Neural crest cell (in vitro differentiated cells): ENCODE results near the gene BTBD9. TPM values are rescaled to one million over a fixed set of nuclear protein-coding genes. Genes with fewer than 3 reads are reported as not detected.

Experiments used
- DNase-seq: peaks from one replicate; pipeline ENCODE4 v3.0.0; 2021; ENCODE audit warnings: low read depth, mixed read lengths, low spot score
- H3K27ac Mint-ChIP-seq: one replicate; pipeline ENCODE4 v1.8.0; 2021; ENCODE audit warnings: mild to moderate bottlenecking, mixed read lengths; ENCODE audit not compliant: unreplicated experiment
- H3K27me3 Mint-ChIP-seq: 2 replicates; pipeline ENCODE4 v1.8.0; 2021; ENCODE audit warnings: low read depth, mild to moderate bottlenecking, mixed read lengths
- H3K36me3 Mint-ChIP-seq: 2 replicates; pipeline ENCODE4 v1.8.0; 2021; ENCODE audit warnings: low read depth, mild to moderate bottlenecking, mixed read lengths
- H3K4me1 Mint-ChIP-seq: 2 replicates; pipeline ENCODE4 v1.8.0; 2021; ENCODE audit warnings: mixed read lengths
- H3K4me3 Mint-ChIP-seq: one replicate; pipeline ENCODE4 v1.8.0; 2021; ENCODE audit warnings: mild to moderate bottlenecking, mixed read lengths
- H3K9me3 Mint-ChIP-seq: 2 replicates; pipeline ENCODE4 v1.8.0; 2021; ENCODE audit warnings: mixed read lengths
- total RNA-seq: library from RNA; stranded (reverse); gene quantifications from 2 replicates; pipeline ENCODE4 v1.2.1, GENCODE V29; 2021
- TF ChIP-seq, protein P1 (sequence below): fragments of 200-600 bp; sonication (generic); conservative IDR thresholded peaks from 2 replicates; pipeline ENCODE4 v1.5.0; 2021; ENCODE audit warnings: antibody characterized with exemption, mild to moderate bottlenecking

Gene BTBD9
- total RNA-seq, 1 donor from 2014 or later = 18.0 TPM

DNA sequence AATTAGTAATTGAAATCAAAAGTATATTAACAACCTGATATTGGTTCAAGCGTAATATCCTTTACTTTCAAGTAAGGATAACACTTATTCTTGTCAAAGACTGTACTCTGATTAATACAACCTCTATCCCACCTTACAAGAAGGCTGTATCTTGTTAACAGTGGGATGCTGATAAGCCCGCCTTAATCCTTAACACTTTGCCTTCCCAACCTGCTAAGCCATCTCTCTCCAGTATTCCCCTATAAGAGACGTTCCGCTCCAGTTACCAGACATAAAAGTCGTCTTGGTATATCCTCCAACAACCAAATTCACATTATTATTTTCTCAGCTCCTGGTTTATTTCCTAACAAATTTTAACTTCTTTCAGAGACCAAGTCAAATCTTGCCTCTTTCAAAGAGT lies 2.0 kb downstream of the BTBD9 start:
- Mint-ChIP-seq H3K27ac (no peak overlapping the region), H3K9me3 (no peaks in the 10 kb centered on the region), H3K27me3 (no peaks in the 10 kb centered on the region), H3K36me3 (no peaks in the 10 kb centered on the region), H3K4me3 (peak overlapping the region; percentile 36), H3K4me1 (peaks cover 23% of the 10 kb centered on the region)
- TF ChIP-seq, protein P1, sequence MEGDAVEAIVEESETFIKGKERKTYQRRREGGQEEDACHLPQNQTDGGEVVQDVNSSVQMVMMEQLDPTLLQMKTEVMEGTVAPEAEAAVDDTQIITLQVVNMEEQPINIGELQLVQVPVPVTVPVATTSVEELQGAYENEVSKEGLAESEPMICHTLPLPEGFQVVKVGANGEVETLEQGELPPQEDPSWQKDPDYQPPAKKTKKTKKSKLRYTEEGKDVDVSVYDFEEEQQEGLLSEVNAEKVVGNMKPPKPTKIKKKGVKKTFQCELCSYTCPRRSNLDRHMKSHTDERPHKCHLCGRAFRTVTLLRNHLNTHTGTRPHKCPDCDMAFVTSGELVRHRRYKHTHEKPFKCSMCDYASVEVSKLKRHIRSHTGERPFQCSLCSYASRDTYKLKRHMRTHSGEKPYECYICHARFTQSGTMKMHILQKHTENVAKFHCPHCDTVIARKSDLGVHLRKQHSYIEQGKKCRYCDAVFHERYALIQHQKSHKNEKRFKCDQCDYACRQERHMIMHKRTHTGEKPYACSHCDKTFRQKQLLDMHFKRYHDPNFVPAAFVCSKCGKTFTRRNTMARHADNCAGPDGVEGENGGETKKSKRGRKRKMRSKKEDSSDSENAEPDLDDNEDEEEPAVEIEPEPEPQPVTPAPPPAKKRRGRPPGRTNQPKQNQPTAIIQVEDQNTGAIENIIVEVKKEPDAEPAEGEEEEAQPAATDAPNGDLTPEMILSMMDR = no peak
- no peak for DNase-seq

DNA sequence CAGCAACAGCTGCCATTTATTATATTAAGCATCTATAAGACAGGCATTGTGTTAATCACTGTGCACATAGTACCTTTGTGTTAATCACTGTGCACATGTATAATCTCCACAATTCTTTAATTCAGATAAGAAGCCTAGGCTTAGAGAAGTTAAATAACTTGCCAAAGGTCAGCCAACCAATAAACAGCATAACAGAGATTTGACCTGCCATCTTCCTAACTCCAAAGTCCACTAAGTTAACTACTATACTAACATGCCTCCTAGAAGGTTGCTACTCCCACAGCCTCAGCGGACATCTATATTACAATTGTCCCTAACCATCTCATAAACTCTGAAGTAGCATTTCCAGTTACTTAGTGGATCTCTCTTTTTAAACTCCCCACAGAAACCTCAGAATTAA lies 3.7 kb downstream of the BTBD9 start:
- TF ChIP-seq, protein P1 = no peak

DNA sequence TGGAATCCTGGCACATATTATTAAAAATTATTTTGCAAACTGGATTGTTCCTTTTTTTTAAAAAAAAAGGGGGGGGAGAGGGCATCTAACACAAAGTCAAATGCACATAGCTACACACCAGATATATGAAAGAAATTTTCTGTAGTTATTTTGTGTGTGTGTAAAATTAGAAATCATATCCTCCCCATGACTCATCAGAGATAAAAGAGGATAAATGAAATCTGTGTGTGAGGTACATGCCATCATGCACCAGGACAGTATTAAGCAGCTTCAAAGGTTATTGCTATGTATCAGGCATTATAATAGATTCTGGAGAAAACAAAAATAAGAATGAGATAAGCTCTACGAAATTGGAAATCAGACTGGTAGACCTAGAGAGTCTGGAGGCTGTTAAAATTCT lies 5.2 kb downstream of the BTBD9 start:
- Mint-ChIP-seq H3K4me3 (no peak overlapping the region), H3K27me3 (no peaks in the 10 kb centered on the region), H3K4me1 (peaks cover 13% of the 10 kb centered on the region), H3K36me3 (no peaks in the 10 kb centered on the region), H3K9me3 (peaks cover 3% of the 10 kb centered on the region), H3K27ac (no peak overlapping the region)
- TF ChIP-seq, protein P1 = no peak
- DNase-seq = no peak

More for the DNA sequence above, 3.7 kb downstream of the BTBD9 start:
- Mint-ChIP-seq H3K9me3 (peaks cover 3% of the 10 kb centered on the region), H3K4me1 (peaks cover 22% of the 10 kb centered on the region), H3K4me3 (no peak overlapping the region), H3K27me3 (no peaks in the 10 kb centered on the region), H3K27ac (no peak overlapping the region), H3K36me3 (no peaks in the 10 kb centered on the region)
- no peak for DNase-seq

DNA sequence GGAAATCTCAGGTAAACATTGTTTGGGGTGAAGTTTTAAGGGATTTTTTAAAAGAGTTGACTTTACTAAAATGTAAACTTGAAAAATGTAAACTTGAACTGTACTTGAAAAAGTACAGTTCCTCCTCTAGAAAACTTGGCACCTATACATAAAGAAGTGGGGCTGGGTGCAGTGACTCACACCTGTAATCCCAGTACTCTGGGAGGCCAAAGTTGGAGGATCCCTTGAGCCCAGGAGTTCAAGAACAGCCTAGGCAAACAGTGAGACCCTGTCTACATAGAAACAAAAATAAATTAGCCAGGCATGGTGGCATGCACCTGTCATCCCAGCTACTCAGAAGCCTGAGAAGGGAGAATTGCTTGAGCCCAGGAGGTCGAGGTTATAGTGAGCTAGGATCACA lies 7.2 kb downstream of the BTBD9 start:
- peaks cover 3% of the 10 kb centered on the region for H3K9me3 Mint-ChIP-seq
- no peaks in the 10 kb centered on the region for H3K4me1 Mint-ChIP-seq
- TF ChIP-seq, protein P1 = no peak
- H3K4me3 Mint-ChIP-seq = no peak overlapping the region
- no peak overlapping the region for H3K27ac Mint-ChIP-seq
- no peaks in the 10 kb centered on the region for H3K27me3 Mint-ChIP-seq
- no peaks in the 10 kb centered on the region for H3K36me3 Mint-ChIP-seq
- DNase-seq = no peak

DNA sequence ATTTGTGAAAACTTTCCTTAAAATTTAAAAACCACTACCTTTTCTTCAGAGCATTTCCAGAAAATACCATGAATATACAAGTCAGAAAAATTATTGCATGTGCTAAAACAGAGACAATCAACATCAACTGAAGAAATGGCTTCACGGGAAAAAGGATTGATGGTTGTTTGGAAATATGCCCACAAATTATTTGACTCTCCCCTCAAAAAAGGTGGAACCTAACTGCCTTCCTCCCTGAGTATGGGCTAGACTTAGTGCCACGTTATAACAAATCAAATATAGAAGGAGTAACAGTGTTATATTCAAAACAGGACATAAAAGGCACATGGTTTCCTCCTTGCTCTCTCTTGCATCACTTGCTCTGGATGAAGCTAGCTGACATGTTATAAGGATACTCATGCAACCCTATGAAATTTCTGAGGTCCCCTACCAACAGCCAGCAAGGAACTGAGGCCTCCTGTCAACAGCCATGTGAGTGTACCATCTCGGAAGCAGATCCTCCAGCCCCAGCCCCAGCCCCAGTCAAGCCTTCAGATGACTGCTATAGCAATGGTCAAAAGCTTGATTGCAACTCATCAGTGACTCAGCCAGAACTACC lies 8.4 kb downstream of the BTBD9 start:
- no peak overlapping the region for H3K4me3 Mint-ChIP-seq
- H3K27me3 Mint-ChIP-seq = no peaks in the 10 kb centered on the region
- no peak overlapping the region for H3K27ac Mint-ChIP-seq

More for the DNA sequence above, 8.4 kb downstream of the BTBD9 start:
- no peak for DNase-seq
- H3K4me1 Mint-ChIP-seq = no peaks in the 10 kb centered on the region
- peaks cover 3% of the 10 kb centered on the region for H3K9me3 Mint-ChIP-seq
- TF ChIP-seq, protein P1 = no peak
- no peaks in the 10 kb centered on the region for H3K36me3 Mint-ChIP-seq
